HepG2 (cell line): ENCODE measurements around the gene CTSA. TPM values are rescaled to one million over a fixed set of nuclear protein-coding genes. Genes with fewer than 3 reads are reported as not detected.

Experiments
- GATAD1 ChIP-seq: IDR thresholded peaks from 2 replicates; pipeline ENCODE4 v1.6.1; 2016; ENCODE audit warnings: missing genetic modification reagents, missing compliant biosample characterization
- KDM4B ChIP-seq: sonication (generic); formaldehyde crosslinking; IDR thresholded peaks from 2 replicates; pipeline ENCODE4 v1.4.0; 2020; ENCODE audit warnings: missing genetic modification reagents
- MATR3 ChIP-seq: sonication (generic); formaldehyde crosslinking; IDR thresholded peaks from 2 replicates; pipeline ENCODE4 v1.4.0; 2020; ENCODE audit warnings: missing genetic modification reagents
- PHB2 ChIP-seq: fragments of 450-650 bp; IDR thresholded peaks from 2 replicates; pipeline ENCODE4 v1.6.1; 2018; ENCODE audit not compliant: partially characterized antibody
- PHF21A ChIP-seq: sonication (generic); formaldehyde crosslinking; IDR thresholded peaks from 2 replicates; pipeline ENCODE4 v1.5.0; 2020; ENCODE audit warnings: mild to moderate bottlenecking, missing genetic modification reagents
- RBAK ChIP-seq: sonication (generic); formaldehyde crosslinking; IDR thresholded peaks from 2 replicates; pipeline ENCODE4 v1.5.1; 2020; ENCODE audit warnings: mild to moderate bottlenecking, missing genetic modification reagents
- SMAD1 ChIP-seq: sonication (generic); formaldehyde crosslinking; IDR thresholded peaks from 2 replicates; pipeline ENCODE4 v1.4.0; 2020; ENCODE audit warnings: missing genetic modification reagents, low read depth, mild to moderate bottlenecking, borderline replicate concordance
- SNAPC4 ChIP-seq: sonication (generic); formaldehyde crosslinking; IDR thresholded peaks from 2 replicates; pipeline ENCODE4 v1.4.0; 2020; ENCODE audit warnings: mild to moderate bottlenecking, missing genetic modification reagents
- SP5 ChIP-seq: IDR thresholded peaks from 2 replicates; pipeline ENCODE4 v1.6.1; 2016; ENCODE audit warnings: low read depth, borderline replicate concordance
- ZNF543 ChIP-seq: sonication (generic); formaldehyde crosslinking; IDR thresholded peaks from 2 replicates; pipeline ENCODE4 v1.4.0; 2020; ENCODE audit warnings: mild to moderate bottlenecking, missing genetic modification reagents
- ZNF567 ChIP-seq: sonication (generic); formaldehyde crosslinking; IDR thresholded peaks from 2 replicates; pipeline ENCODE4 v1.8.1; 2023; ENCODE audit warnings: mild to moderate bottlenecking, missing genetic modification reagents, borderline replicate concordance
- ZNF639 ChIP-seq: conservative IDR thresholded peaks from 2 replicates; pipeline ENCODE4 v1.6.1; 2018; ENCODE audit warnings: missing genetic modification reagents
- ZNF737 ChIP-seq: sonication (generic); formaldehyde crosslinking; IDR thresholded peaks from 2 replicates; pipeline ENCODE4 v1.5.0; 2020; ENCODE audit warnings: missing genetic modification reagents, mild to moderate bottlenecking, borderline replicate concordance
- ZNF83 ChIP-seq: sonication (generic); formaldehyde crosslinking; IDR thresholded peaks from 2 replicates; pipeline ENCODE4 v1.4.0; 2020; ENCODE audit warnings: missing genetic modification reagents, mild to moderate bottlenecking, borderline replicate concordance
- polyA plus RNA-seq, 8 experiments: library from polyadenylated mRNA; depleted of rRNA in 3 of 8; stranded (reverse) in 7 of 8; unstranded in 1 of 8; fragments of >200 nt; fragmentation: Illumina TruSeq in 4 of 8; extraction: Trizol in 4 of 8; gene quantifications; 2 replicates each; pipeline versions ENCODE4 v1.2.1 to v1.2.3, GENCODE V29; 2011 to 2016; ENCODE audit warnings: low read depth in 4 of 8, missing spikeins in 1 of 8, mixed read lengths in 1 of 8; ENCODE audit not compliant: insufficient read depth in 1 of 8
- total RNA-seq, 5 experiments: library from RNA; depleted of rRNA; stranded (reverse); fragments of >200 nt; fragmentation: Illumina TruSeq; extraction: Trizol; gene quantifications; 2 replicates each; pipeline ENCODE4 v1.2.3, GENCODE V29; 2016; ENCODE audit warnings: low read depth in 1 of 5
- TF ChIP-seq, protein P1 (sequence below): sonication (generic); formaldehyde crosslinking; IDR thresholded peaks from 2 replicates; pipeline ENCODE4 v1.5.1; 2020; ENCODE audit warnings: mild to moderate bottlenecking, missing genetic modification reagents, borderline replicate concordance
- TF ChIP-seq, protein P2 (sequence below): sonication (generic); formaldehyde crosslinking; IDR thresholded peaks from 2 replicates; pipeline ENCODE4 v1.9.0; 2021; ENCODE audit warnings: missing genetic modification reagents, mild to moderate bottlenecking, borderline replicate concordance

CTSA gene
- total and polyA plus RNA-seq, 2 of the 13 experiments (the other 11 are each of a cell fraction or from before 2014, with no cell fraction given): 202 to 231 TPM

DNA sequence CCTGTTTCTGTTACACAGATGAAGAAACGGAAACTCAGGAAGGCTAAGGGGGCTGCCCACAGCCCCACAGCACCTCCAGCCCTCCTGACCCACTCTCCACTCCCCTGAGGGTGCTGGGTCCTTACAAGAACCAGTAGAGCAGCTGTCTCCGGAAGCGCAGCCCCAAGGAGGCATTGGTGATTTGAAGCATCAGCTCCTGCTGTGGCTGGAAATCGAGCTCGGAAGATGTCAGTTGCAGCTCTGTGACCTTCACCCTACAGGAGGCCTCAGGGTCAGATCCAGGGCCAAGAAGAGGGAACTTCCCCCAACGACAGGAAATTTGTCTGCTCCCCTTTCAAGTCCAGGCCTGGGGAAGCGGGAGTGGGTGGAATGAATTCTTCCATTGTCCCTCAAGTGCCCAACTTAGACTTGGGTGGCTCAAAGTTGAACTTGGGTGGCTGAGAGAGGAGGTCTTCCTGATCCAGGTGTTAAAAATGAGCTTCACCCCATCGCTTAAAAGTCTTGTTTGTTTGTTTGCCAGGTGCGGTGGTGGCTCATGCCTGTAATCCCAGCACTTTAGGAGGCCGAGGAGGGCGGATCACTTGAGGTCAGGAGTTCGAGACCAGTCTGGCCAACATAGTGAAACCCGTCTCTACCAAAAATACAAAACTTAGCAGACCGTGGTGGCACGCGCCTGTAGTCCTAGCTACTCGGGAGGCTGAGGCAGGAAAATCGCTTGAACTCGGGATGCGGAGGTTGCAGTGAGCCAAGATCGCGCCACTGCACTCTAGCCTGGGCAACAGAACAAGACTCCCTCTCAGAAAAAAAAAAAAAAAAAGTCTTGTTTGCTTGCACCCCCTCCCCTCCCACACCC is 18.9 kb downstream of the CTSA start (continued):
- TF ChIP-seq ZNF639 (no peak), PHB2 (no peak), GATAD1 (CRISPR knock-in tag) (peak; percentile 27; the same call in 1 of the 2 replicates), ZNF543 (CRISPR knock-in tag) (peak; percentile 56), PHF21A (CRISPR knock-in tag) (0 out of 2 replicates have a peak, but pooled peaks have one; percentile 37), RBAK (CRISPR knock-in tag) (no peak), SP5 (no peak), KDM4B (no peak), ZNF737 (CRISPR knock-in tag) (no peak), ZNF567 (CRISPR knock-in tag) (no peak), MATR3 (CRISPR knock-in tag) (no peak), ZNF83 (CRISPR knock-in tag) (no peak), SNAPC4 (CRISPR knock-in tag) (no peak), SMAD1 (CRISPR knock-in tag) (no peak)
- TF ChIP-seq, protein P1, sequence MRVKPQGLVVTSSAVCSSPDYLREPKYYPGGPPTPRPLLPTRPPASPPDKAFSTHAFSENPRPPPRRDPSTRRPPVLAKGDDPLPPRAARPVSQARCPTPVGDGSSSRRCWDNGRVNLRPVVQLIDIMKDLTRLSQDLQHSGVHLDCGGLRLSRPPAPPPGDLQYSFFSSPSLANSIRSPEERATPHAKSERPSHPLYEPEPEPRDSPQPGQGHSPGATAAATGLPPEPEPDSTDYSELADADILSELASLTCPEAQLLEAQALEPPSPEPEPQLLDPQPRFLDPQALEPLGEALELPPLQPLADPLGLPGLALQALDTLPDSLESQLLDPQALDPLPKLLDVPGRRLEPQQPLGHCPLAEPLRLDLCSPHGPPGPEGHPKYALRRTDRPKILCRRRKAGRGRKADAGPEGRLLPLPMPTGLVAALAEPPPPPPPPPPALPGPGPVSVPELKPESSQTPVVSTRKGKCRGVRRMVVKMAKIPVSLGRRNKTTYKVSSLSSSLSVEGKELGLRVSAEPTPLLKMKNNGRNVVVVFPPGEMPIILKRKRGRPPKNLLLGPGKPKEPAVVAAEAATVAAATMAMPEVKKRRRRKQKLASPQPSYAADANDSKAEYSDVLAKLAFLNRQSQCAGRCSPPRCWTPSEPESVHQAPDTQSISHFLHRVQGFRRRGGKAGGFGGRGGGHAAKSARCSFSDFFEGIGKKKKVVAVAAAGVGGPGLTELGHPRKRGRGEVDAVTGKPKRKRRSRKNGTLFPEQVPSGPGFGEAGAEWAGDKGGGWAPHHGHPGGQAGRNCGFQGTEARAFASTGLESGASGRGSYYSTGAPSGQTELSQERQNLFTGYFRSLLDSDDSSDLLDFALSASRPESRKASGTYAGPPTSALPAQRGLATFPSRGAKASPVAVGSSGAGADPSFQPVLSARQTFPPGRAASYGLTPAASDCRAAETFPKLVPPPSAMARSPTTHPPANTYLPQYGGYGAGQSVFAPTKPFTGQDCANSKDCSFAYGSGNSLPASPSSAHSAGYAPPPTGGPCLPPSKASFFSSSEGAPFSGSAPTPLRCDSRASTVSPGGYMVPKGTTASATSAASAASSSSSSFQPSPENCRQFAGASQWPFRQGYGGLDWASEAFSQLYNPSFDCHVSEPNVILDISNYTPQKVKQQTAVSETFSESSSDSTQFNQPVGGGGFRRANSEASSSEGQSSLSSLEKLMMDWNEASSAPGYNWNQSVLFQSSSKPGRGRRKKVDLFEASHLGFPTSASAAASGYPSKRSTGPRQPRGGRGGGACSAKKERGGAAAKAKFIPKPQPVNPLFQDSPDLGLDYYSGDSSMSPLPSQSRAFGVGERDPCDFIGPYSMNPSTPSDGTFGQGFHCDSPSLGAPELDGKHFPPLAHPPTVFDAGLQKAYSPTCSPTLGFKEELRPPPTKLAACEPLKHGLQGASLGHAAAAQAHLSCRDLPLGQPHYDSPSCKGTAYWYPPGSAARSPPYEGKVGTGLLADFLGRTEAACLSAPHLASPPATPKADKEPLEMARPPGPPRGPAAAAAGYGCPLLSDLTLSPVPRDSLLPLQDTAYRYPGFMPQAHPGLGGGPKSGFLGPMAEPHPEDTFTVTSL (CRISPR knock-in tag): peak; percentile 53; the same call in 1 of the 2 replicates
- TF ChIP-seq, protein P2, sequence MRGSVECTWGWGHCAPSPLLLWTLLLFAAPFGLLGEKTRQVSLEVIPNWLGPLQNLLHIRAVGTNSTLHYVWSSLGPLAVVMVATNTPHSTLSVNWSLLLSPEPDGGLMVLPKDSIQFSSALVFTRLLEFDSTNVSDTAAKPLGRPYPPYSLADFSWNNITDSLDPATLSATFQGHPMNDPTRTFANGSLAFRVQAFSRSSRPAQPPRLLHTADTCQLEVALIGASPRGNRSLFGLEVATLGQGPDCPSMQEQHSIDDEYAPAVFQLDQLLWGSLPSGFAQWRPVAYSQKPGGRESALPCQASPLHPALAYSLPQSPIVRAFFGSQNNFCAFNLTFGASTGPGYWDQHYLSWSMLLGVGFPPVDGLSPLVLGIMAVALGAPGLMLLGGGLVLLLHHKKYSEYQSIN (CRISPR knock-in tag): no peak
